UCSD-AML1 (cell line): ENCODE data around the gene PDLIM5.
A peak's percentile ranks its signal among the peaks of the same experiment; 100 is the strongest.

Source experiments
- DNase-seq: peaks from one replicate; lab custom pipeline; 2025; ENCODE audit not compliant: unreplicated experiment; lab: John Stamatoyannopoulos, UW

PDLIM5 gene

GRCh38 chr4:94420356-94420755, 31.4 kb upstream of the PDLIM5 start:
- no peak for DNase-seq

GRCh38 chr4:94426783-94427182, 25.0 kb upstream of the PDLIM5 start:
- DNase-seq = no peak

- no peak for DNase-seq
Measured at GRCh38 chr4:94428884-94429283, 22.9 kb upstream of the PDLIM5 start.

- no peak for DNase-seq
Measured at GRCh38 chr4:94430406-94430805, 21.3 kb upstream of the PDLIM5 start.

- no peak for DNase-seq
Measured at GRCh38 chr4:94431388-94431787, 20.4 kb upstream of the PDLIM5 start.

GRCh38 chr4:94434505-94434904, 17.2 kb upstream of the PDLIM5 start:
- DNase-seq = no peak

GRCh38 chr4:94435874-94436273, 15.9 kb upstream of the PDLIM5 start:
- DNase-seq = no peak

- DNase-seq = no peak
Measured at GRCh38 chr4:94436512-94436911, 15.2 kb upstream of the PDLIM5 start.

- no peak for DNase-seq
Measured at GRCh38 chr4:94439606-94440005, 12.1 kb upstream of the PDLIM5 start.

GRCh38 chr4:94441838-94442237, 9.9 kb upstream of the PDLIM5 start:
- DNase-seq = no peak

- no peak for DNase-seq
Measured at GRCh38 chr4:94442251-94442650, 9.5 kb upstream of the PDLIM5 start.

GRCh38 chr4:94446386-94446785, 5.4 kb upstream of the PDLIM5 start:
- no peak for DNase-seq

GRCh38 chr4:94447754-94448411, 3.9 kb upstream of the PDLIM5 start:
- no peak for DNase-seq

- no peak for DNase-seq
Measured at GRCh38 chr4:94448815-94449375, 2.8 kb upstream of the PDLIM5 start.

GRCh38 chr4:94451051-94451694, 569 bp upstream of the PDLIM5 start:
- DNase-seq = no peak

GRCh38 chr4:94452476-94453371, 982 bp downstream of the PDLIM5 start:
- peak; percentile 62 for DNase-seq

GRCh38 chr4:94453391-94453963, 1.7 kb downstream of the PDLIM5 start:
- no peak for DNase-seq

GRCh38 chr4:94454405-94454804, 2.7 kb downstream of the PDLIM5 start:
- no peak for DNase-seq

- no peak for DNase-seq
Measured at GRCh38 chr4:94455081-94455480, 3.3 kb downstream of the PDLIM5 start.

GRCh38 chr4:94457692-94458106, 6.0 kb downstream of the PDLIM5 start:
- DNase-seq = no peak

GRCh38 chr4:94458682-94459081, 6.9 kb downstream of the PDLIM5 start:
- no peak for DNase-seq
